ENCODE results near the gene SLC7A6.

DNA sequence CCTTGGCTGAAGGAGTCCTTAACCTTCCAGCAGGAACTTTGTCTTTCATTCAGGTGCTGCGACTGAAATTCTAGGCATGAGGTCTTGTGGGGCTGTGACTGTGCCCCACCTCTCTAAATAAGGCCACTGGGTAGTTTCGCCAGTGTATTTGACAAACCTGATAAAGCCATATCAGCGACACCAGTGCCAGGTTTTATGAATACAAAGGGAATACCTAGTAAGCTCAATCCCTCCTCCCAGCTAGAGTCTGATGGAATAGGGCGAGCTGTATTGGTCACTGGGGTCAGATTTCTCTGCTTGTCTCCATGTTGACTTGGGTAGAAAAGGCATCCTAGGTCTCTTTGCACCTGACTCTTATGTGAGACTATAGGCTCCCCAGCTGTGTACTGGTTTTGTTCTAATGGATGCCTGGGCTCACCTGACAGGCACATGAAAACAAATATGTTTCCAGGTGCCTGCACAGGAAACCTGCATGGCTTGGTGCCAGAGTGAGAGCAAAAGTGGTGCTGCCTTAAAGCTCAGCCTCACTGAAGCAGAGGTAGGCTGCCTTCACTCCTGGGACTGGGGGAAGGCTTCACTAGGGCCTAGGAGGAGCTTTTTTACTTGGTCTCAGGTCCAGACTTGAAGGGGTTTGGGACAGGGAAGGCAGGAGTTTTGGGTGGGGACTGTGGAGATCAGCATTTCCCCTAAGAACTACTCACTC lies 8.3 kb downstream of the SLC7A6 start:
- TF ChIP-seq, protein P1, sequence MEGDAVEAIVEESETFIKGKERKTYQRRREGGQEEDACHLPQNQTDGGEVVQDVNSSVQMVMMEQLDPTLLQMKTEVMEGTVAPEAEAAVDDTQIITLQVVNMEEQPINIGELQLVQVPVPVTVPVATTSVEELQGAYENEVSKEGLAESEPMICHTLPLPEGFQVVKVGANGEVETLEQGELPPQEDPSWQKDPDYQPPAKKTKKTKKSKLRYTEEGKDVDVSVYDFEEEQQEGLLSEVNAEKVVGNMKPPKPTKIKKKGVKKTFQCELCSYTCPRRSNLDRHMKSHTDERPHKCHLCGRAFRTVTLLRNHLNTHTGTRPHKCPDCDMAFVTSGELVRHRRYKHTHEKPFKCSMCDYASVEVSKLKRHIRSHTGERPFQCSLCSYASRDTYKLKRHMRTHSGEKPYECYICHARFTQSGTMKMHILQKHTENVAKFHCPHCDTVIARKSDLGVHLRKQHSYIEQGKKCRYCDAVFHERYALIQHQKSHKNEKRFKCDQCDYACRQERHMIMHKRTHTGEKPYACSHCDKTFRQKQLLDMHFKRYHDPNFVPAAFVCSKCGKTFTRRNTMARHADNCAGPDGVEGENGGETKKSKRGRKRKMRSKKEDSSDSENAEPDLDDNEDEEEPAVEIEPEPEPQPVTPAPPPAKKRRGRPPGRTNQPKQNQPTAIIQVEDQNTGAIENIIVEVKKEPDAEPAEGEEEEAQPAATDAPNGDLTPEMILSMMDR (conservative IDR thresholded peaks at IDR 0.05 in 1 of 2, IDR thresholded peaks at IDR 0.05 in 1 of 2; ENCODE audit: extremely low read depth in 1 of 2, insufficient read depth in 1 of 2, low read depth in 1 of 2, low read length in 2 of 2): no peak
- no peak for TF ChIP-seq EZH2 (IDR thresholded peaks at IDR 0.05; ENCODE audit: borderline replicate concordance, low read length)
